Neural progenitor cell (in vitro differentiated cells): ENCODE data around the gene HSPBAP1. TPM values are rescaled to one million over a fixed set of nuclear protein-coding genes. Genes with fewer than 3 reads are reported as not detected.

Experiments
- DNase-seq: peaks from one replicate; pipeline ENCODE4 v3.0.0-alpha.2; 2016; ENCODE audit warnings: low spot score
- H2AFZ ChIP-seq: fragments of 200-600 bp; sonication (generic); replicated peaks from 2 replicates; pipeline ENCODE4 v1.6.1; 2016; ENCODE audit warnings: antibody characterized with exemption
- H3F3A ChIP-seq: fragments of 200-600 bp; sonication (generic); 2 replicates; pipeline ENCODE4 v1.6.1; 2016; ENCODE audit warnings: antibody characterized with exemption, low read depth
- H3K27ac ChIP-seq: fragments of 200-600 bp; sonication (generic); 2 replicates; pipeline ENCODE4 v1.5.1; 2016; ENCODE audit warnings: mild to moderate bottlenecking
- H3K27me3 ChIP-seq: fragments of 200-600 bp; sonication (generic); 2 replicates; pipeline ENCODE4 v1.6.1; 2016; ENCODE audit warnings: mild to moderate bottlenecking, moderate library complexity
- H3K36me3 ChIP-seq: fragments of 200-600 bp; sonication (generic); 2 replicates; pipeline ENCODE4 v1.5.1; 2016
- H3K4me1 ChIP-seq: fragments of 200-600 bp; sonication (generic); 2 replicates; pipeline ENCODE4 v1.6.1; 2016; ENCODE audit warnings: mixed run types
- H3K4me2 ChIP-seq: fragments of 200-600 bp; sonication (generic); 2 replicates; pipeline ENCODE4 v1.6.1; 2016
- H3K4me3 ChIP-seq: fragments of 200-600 bp; sonication (generic); 2 replicates; pipeline ENCODE4 v1.5.1; 2016
- H3K79me2 ChIP-seq: fragments of 200-600 bp; sonication (generic); 2 replicates; pipeline ENCODE4 v1.6.1; 2016; ENCODE audit warnings: low read depth
- H3K9ac ChIP-seq: fragments of 200-600 bp; sonication (generic); 2 replicates; pipeline ENCODE4 v1.6.1; 2016
- H3K9me3 ChIP-seq: fragments of 200-600 bp; sonication (generic); 2 replicates; pipeline ENCODE4 v1.5.1; 2016; ENCODE audit warnings: low read depth
- H4K20me1 ChIP-seq: fragments of 200-600 bp; sonication (generic); 2 replicates; pipeline ENCODE4 v1.6.1; 2016; ENCODE audit warnings: low read depth
- H3K27ac Mint-ChIP-seq: 3 replicates; pipeline ENCODE4 v1.8.0; 2021; ENCODE audit warnings: mixed read lengths
- H3K27me3 Mint-ChIP-seq: 2 replicates; pipeline ENCODE4 v1.8.0; 2022; ENCODE audit warnings: low read depth, mild to moderate bottlenecking, inconsistent platforms, moderate library complexity, mixed read lengths; ENCODE audit not compliant: insufficient read depth
- H3K36me3 Mint-ChIP-seq: 3 replicates; pipeline ENCODE4 v1.8.0; 2021; ENCODE audit warnings: mixed read lengths
- H3K4me1 Mint-ChIP-seq: 3 replicates; pipeline ENCODE4 v1.8.0; 2021; ENCODE audit warnings: mixed read lengths
- H3K4me3 Mint-ChIP-seq: 3 replicates; pipeline ENCODE4 v1.8.0; 2021; ENCODE audit warnings: mild to moderate bottlenecking, moderate library complexity, mixed read lengths
- H3K9me3 Mint-ChIP-seq: 3 replicates; pipeline ENCODE4 v1.8.0; 2020; ENCODE audit warnings: mixed read lengths
- CTCF ChIP-seq: fragments of 200-600 bp; sonication (generic); IDR thresholded peaks from 2 replicates; pipeline ENCODE4 v1.5.1; 2017; ENCODE audit warnings: antibody characterized with exemption, mild to moderate bottlenecking
- EZH2 ChIP-seq: fragments of 200-600 bp; sonication (generic); IDR thresholded peaks from 2 replicates; pipeline ENCODE4 v1.6.1; 2017; ENCODE audit warnings: antibody characterized with exemption, mild to moderate bottlenecking, moderate library complexity
- EZH2phosphoT487 ChIP-seq: fragments of 200-600 bp; sonication (generic); IDR thresholded peaks from 2 replicates; pipeline ENCODE4 v1.6.1; 2017; ENCODE audit warnings: antibody characterized with exemption
- total RNA-seq: library from RNA; depleted of rRNA; stranded (reverse); fragments of >200 nt; gene quantifications from 2 replicates; pipeline ENCODE4 v1.2.3, GENCODE V29; 2015; ENCODE audit warnings: low replicate concordance

Gene HSPBAP1
- total RNA-seq, 1 donor from 2014 or later, result 15.0 TPM

- no peaks in the 10 kb centered on the region for H3K4me1 ChIP-seq
- no peak overlapping the region for H3K4me2 ChIP-seq
- no peaks in the 10 kb centered on the region for H3K9me3 ChIP-seq
- no peaks in the 10 kb centered on the region for H3K79me2 ChIP-seq
- H3K4me1 Mint-ChIP-seq, result peaks cover 5% of the 10 kb centered on the region
- H4K20me1 ChIP-seq, result no peaks in the 10 kb centered on the region
- H3K4me3 Mint-ChIP-seq, result no peak overlapping the region
- DNase-seq, result no peak
- H3K27me3 ChIP-seq, result no peaks in the 10 kb centered on the region
- H3K36me3 Mint-ChIP-seq, result no peaks in the 10 kb centered on the region
- no peaks in the 10 kb centered on the region for H3F3A ChIP-seq
- H2AFZ ChIP-seq, result no peak overlapping the region
- TF ChIP-seq EZH2phosphoT487 (no peak), EZH2 (no peak), CTCF (no peak)
- H3K36me3 ChIP-seq, result no peaks in the 10 kb centered on the region
- no peak overlapping the region for H3K9ac ChIP-seq
- H3K27ac ChIP-seq, result no peak overlapping the region
- no peak overlapping the region for H3K27ac Mint-ChIP-seq
- H3K4me3 ChIP-seq, result no peak overlapping the region
- no peaks in the 10 kb centered on the region for H3K9me3 Mint-ChIP-seq
- H3K27me3 Mint-ChIP-seq, result peaks cover 2% of the 10 kb centered on the region
Measured at GRCh38 chr3:122700193-122700592, 93.4 kb downstream of the HSPBAP1 start.

DNA sequence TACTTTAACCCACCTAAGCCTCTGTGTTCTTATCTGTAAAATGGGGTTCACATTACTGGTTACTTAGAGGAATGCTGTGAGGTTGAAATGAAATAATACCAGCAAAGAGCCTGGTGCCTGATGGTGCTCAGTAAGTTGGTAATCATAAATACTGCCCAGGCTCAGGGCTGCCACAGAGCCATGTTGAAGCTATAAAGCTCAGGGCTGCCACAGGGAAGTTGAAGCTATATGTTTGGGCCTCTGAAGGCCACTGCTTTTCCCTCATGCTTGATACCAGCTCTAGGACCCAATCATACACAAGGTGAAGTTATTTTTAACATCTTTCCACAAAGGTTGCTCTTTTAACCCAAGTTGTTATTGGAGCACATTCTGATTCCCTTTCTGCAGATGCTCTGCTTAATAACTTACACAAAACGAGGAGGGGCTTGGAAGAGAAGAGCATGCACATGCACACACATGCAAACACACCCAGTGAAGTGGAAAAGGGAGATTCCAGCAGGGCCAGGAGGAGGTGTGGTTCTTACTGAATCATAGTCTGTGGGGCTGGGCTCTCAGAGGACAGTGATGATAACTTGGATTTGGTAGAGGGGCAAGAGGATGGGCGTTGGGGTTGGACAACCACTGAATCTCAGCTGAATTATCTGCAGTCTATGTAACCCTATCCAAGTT, 95.5 kb downstream of the HSPBAP1 start:
- peaks cover 2% of the 10 kb centered on the region for H3K27me3 Mint-ChIP-seq
- Histone ChIP-seq H3K79me2 (no peaks in the 10 kb centered on the region), H3K36me3 (no peaks in the 10 kb centered on the region), H4K20me1 (no peaks in the 10 kb centered on the region), H3K27ac (no peak overlapping the region), H3K4me3 (no peak overlapping the region), H3F3A (no peaks in the 10 kb centered on the region), H3K9ac (no peak overlapping the region), H3K9me3 (no peaks in the 10 kb centered on the region), H3K4me1 (no peaks in the 10 kb centered on the region), H3K4me2 (no peak overlapping the region), H3K27me3 (no peaks in the 10 kb centered on the region), H2AFZ (no peak overlapping the region)
- no peak for TF ChIP-seq CTCF
- no peak for TF ChIP-seq EZH2
- no peak for TF ChIP-seq EZH2phosphoT487
- no peaks in the 10 kb centered on the region for H3K36me3 Mint-ChIP-seq
- H3K4me3 Mint-ChIP-seq, result no peak overlapping the region
- peaks cover 2% of the 10 kb centered on the region for H3K4me1 Mint-ChIP-seq
- no peaks in the 10 kb centered on the region for H3K9me3 Mint-ChIP-seq
- no peak overlapping the region for H3K27ac Mint-ChIP-seq
- DNase-seq, result no peak

DNA sequence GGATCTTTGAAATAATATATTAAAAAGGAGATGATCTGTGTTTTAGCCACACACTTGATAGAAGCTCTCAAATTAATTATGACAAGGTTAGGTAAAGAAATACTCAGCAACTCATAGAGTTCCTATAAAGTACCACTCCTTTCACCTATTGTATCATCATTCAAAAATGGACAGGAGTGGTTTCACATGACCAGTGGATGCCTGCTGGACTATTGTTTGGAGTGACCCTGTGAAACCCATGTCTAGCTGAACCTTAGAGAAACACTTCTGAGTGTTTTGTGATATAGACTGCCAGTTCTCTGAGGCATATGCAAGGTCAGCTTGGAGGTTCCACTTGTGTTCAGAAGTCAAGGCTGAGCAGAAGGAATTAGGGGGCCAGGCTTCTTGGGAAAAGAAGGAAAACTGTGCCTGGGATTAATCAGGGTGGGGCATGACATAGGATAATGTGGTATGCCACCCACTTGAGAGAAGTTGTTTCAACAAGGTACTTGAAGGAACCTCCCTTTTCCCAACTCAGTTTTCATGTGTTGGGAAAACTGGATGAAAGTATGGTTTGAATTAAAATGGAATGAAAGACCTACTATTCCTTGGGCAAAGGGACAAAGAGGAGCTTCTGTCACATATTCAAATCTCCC, 97.6 kb downstream of the HSPBAP1 start:
- H3K9me3 ChIP-seq, result no peaks in the 10 kb centered on the region
- H3K4me3 ChIP-seq, result no peak overlapping the region
- no peaks in the 10 kb centered on the region for H3K9me3 Mint-ChIP-seq

DNA sequence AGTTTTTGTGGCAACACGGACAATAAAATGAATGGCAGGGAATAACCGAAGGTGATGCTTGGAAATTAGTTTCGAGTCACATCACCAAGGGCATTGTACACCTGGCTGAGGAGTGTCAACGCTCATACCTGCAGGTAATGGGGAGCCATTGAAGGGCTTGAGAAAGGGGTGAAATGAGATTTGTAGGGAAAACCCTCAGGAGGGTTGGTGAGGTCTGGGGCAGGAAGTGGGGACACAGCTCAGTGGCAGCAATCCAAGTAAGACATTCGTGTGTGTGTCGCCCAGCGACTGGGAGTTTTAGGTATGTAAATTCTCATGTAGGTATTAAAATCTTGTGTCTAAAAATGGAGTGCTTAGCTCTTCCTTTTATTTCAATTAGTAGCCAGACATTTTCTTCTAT, 98.7 kb downstream of the HSPBAP1 start:
- Mint-ChIP-seq H3K4me3 (no peak overlapping the region), H3K4me1 (no peaks in the 10 kb centered on the region), H3K36me3 (no peaks in the 10 kb centered on the region), H3K9me3 (no peaks in the 10 kb centered on the region), H3K27me3 (no peaks in the 10 kb centered on the region), H3K27ac (peak overlapping the region; percentile 52)
- H3K27ac ChIP-seq, result no peak overlapping the region
- H2AFZ ChIP-seq, result no peak overlapping the region
- no peaks in the 10 kb centered on the region for H3K36me3 ChIP-seq
- TF ChIP-seq EZH2phosphoT487, result no peak
- TF ChIP-seq EZH2, result no peak
- no peak for TF ChIP-seq CTCF
- H3K9me3 ChIP-seq, result no peaks in the 10 kb centered on the region
- no peak overlapping the region for H3K9ac ChIP-seq
- H3K4me1 ChIP-seq, result no peaks in the 10 kb centered on the region
- H3K27me3 ChIP-seq, result no peaks in the 10 kb centered on the region
- no peak overlapping the region for H3K4me3 ChIP-seq
- no peak overlapping the region for H3K4me2 ChIP-seq
- no peak for DNase-seq
- H4K20me1 ChIP-seq, result no peaks in the 10 kb centered on the region
- H3K79me2 ChIP-seq, result no peaks in the 10 kb centered on the region
- no peaks in the 10 kb centered on the region for H3F3A ChIP-seq

More for the DNA sequence above, 97.6 kb downstream of the HSPBAP1 start:
- Mint-ChIP-seq H3K4me1 (no peaks in the 10 kb centered on the region), H3K27me3 (no peaks in the 10 kb centered on the region), H3K27ac (no peak overlapping the region), H3K36me3 (no peaks in the 10 kb centered on the region), H3K4me3 (no peak overlapping the region)
- DNase-seq, result no peak
- TF ChIP-seq EZH2, result no peak
- no peaks in the 10 kb centered on the region for H3K36me3 ChIP-seq
- H4K20me1 ChIP-seq, result no peaks in the 10 kb centered on the region
- no peaks in the 10 kb centered on the region for H3K27me3 ChIP-seq
- H2AFZ ChIP-seq, result no peak overlapping the region
- H3K4me1 ChIP-seq, result no peaks in the 10 kb centered on the region
- no peak overlapping the region for H3K9ac ChIP-seq
- no peaks in the 10 kb centered on the region for H3K79me2 ChIP-seq
- no peak overlapping the region for H3K4me2 ChIP-seq
- H3K27ac ChIP-seq, result no peak overlapping the region
- H3F3A ChIP-seq, result no peaks in the 10 kb centered on the region
